Muscle layer of duodenum (tissue), 2 donors: Measurements from ENCODE around the gene C2CD3.
"Not testable (repeated sequence)": the region's sequence is repeated elsewhere in the genome, so short reads cannot be mapped to it uniquely, and the experiment has no call there.

ENCODE experiments used
- H3K27ac ChIP-seq: one replicate; pipeline ENCODE4 v1.7.0; 2013; ENCODE audit warnings: mild to moderate bottlenecking, low read length
- H3K27me3 ChIP-seq: one replicate; pipeline ENCODE4 v1.7.0; 2013; ENCODE audit warnings: low read depth, mild to moderate bottlenecking, control low read depth, low read length
- H3K36me3 ChIP-seq, 2 donors: one replicate each; pipeline ENCODE4 v1.7.0; 2013; ENCODE audit warnings: low read length in 2 of 2, control low read depth in 1 of 2, mild to moderate bottlenecking in 1 of 2; ENCODE audit not compliant: insufficient read depth in 2 of 2, control insufficient read depth in 1 of 2
- H3K4me1 ChIP-seq, 2 donors: one replicate each; pipeline ENCODE4 v1.7.0; 2013; ENCODE audit warnings: low read length in 2 of 2, mild to moderate bottlenecking in 2 of 2, control low read depth in 1 of 2, moderate library complexity in 1 of 2; ENCODE audit not compliant: insufficient read depth in 2 of 2, control insufficient read depth in 1 of 2
- H3K4me3 ChIP-seq, 2 donors: one replicate each; pipeline ENCODE4 v1.7.0; 2013; ENCODE audit warnings: low read length in 2 of 2, low read depth in 1 of 2, mild to moderate bottlenecking in 1 of 2
- H3K9me3 ChIP-seq, 2 donors: one replicate each; pipeline ENCODE4 v1.7.0; 2013; ENCODE audit warnings: low read length in 2 of 2, control low read depth in 1 of 2, mild to moderate bottlenecking in 1 of 2; ENCODE audit not compliant: control insufficient read depth in 1 of 2
- donor health status: healthy.

The C2CD3 gene

GRCh38 chr11:73996161-73996747 lies 174.5 kb downstream of the C2CD3 start:
- no peaks in the 10 kb centered on the region for H3K4me1 ChIP-seq
- no peaks in the 10 kb centered on the region for H3K9me3 ChIP-seq
- H3K27me3 ChIP-seq = no peaks in the 10 kb centered on the region
- H3K36me3 ChIP-seq = no peaks in the 10 kb centered on the region
- H3K4me3 ChIP-seq = no peak overlapping the region
- no peak overlapping the region for H3K27ac ChIP-seq

GRCh38 chr11:73995731-73996130 lies 175.1 kb downstream of the C2CD3 start:
- Histone ChIP-seq H3K36me3 (no peaks in the 10 kb centered on the region), H3K4me1 (no peaks in the 10 kb centered on the region), H3K27ac (peak overlapping the region; percentile 19), H3K9me3 (no peaks in the 10 kb centered on the region), H3K27me3 (no peaks in the 10 kb centered on the region), H3K4me3 (no peak overlapping the region)

GRCh38 chr11:73995247-73995646 lies 175.6 kb downstream of the C2CD3 start:
- peak overlapping the region; percentile 19 for H3K27ac ChIP-seq

GRCh38 chr11:73991471-73992006 lies 179.3 kb downstream of the C2CD3 start:
- no peaks in the 10 kb centered on the region for H3K4me1 ChIP-seq
- no peaks in the 10 kb centered on the region for H3K36me3 ChIP-seq
- H3K9me3 ChIP-seq = no peaks in the 10 kb centered on the region
- H3K27ac ChIP-seq = no peak overlapping the region
- H3K4me3 ChIP-seq = no peak overlapping the region
- no peaks in the 10 kb centered on the region for H3K27me3 ChIP-seq

More at GRCh38 chr11:73995247-73995646, 175.6 kb downstream of the C2CD3 start:
- no peaks in the 10 kb centered on the region for H3K4me1 ChIP-seq
- no peaks in the 10 kb centered on the region for H3K9me3 ChIP-seq
- H3K27me3 ChIP-seq = no peaks in the 10 kb centered on the region
- H3K36me3 ChIP-seq = no peaks in the 10 kb centered on the region
- no peak overlapping the region for H3K4me3 ChIP-seq

GRCh38 chr11:73990730-73991129 lies 180.1 kb downstream of the C2CD3 start:
- H3K27ac ChIP-seq = no peak overlapping the region
- no peaks in the 10 kb centered on the region for H3K36me3 ChIP-seq
- no peaks in the 10 kb centered on the region for H3K9me3 ChIP-seq
- no peak overlapping the region for H3K4me3 ChIP-seq
- no peaks in the 10 kb centered on the region for H3K4me1 ChIP-seq
- no peaks in the 10 kb centered on the region for H3K27me3 ChIP-seq

- Histone ChIP-seq H3K27ac (no peak overlapping the region), H3K27me3 (no peaks in the 10 kb centered on the region), H3K4me3 (no peak overlapping the region), H3K4me1 (no peaks in the 10 kb centered on the region), H3K9me3 (no peaks in the 10 kb centered on the region), H3K36me3 (no peaks in the 10 kb centered on the region)
These were observed 181.6 kb downstream of the C2CD3 start for GRCh38 chr11:73989156-73989555.

- Histone ChIP-seq H3K4me3 (no peak overlapping the region), H3K27me3 (no peaks in the 10 kb centered on the region), H3K27ac (no peak overlapping the region), H3K9me3 (no peaks in the 10 kb centered on the region), H3K4me1 (peaks cover 0 to 6% of the 10 kb centered on the region in 2 donors), H3K36me3 (no peaks in the 10 kb centered on the region)
These were observed 182.6 kb downstream of the C2CD3 start for GRCh38 chr11:73988227-73988626.

- not testable (repeated sequence) for H3K36me3 ChIP-seq, H3K27ac ChIP-seq, H3K4me3 ChIP-seq, H3K9me3 ChIP-seq, H3K27me3 ChIP-seq
- peaks cover 10 to 15% of the 10 kb centered on the region in 2 donors for H3K4me1 ChIP-seq
These were observed 185.1 kb downstream of the C2CD3 start for GRCh38 chr11:73985661-73986060.

- Histone ChIP-seq H3K4me3 (peak overlapping the region; percentile 75 to 80), H3K36me3 (no peaks in the 10 kb centered on the region), H3K9me3 (no peaks in the 10 kb centered on the region), H3K4me1 (peaks cover 14 to 15% of the 10 kb centered on the region in 2 donors), H3K27me3 (no peaks in the 10 kb centered on the region), H3K27ac (peak overlapping the region; percentile 90)
These were observed 186.9 kb downstream of the C2CD3 start for GRCh38 chr11:73983741-73984538.

- Histone ChIP-seq H3K27me3 (no peaks in the 10 kb centered on the region), H3K4me1 (peaks cover 14 to 15% of the 10 kb centered on the region in 2 donors), H3K27ac (peak overlapping the region; percentile 90), H3K36me3 (peaks cover 0 to 6% of the 10 kb centered on the region in 2 donors), H3K4me3 (peak overlapping the region; percentile 75 to 80), H3K9me3 (no peaks in the 10 kb centered on the region)
These were observed 187.6 kb downstream of the C2CD3 start for GRCh38 chr11:73982990-73983740.

- H3K27me3 ChIP-seq = no peaks in the 10 kb centered on the region
- H3K9me3 ChIP-seq = no peaks in the 10 kb centered on the region
- peak within 1 kb of the TSS; percentile 90 for H3K27ac ChIP-seq
- H3K4me1 ChIP-seq = peaks cover 14 to 15% of the 10 kb centered on the region in 2 donors
- H3K36me3 ChIP-seq = peaks cover 5 to 12% of the 10 kb centered on the region in 2 donors
- peak within 1 kb of the TSS; percentile 75 to 80 for H3K4me3 ChIP-seq
These were observed 188.2 kb downstream of the C2CD3 start, which contains the start of gene UCP2 for GRCh38 chr11:73982595-73982989. Gene UCP2, minus strand, starts transcription at chr11:73982843. Its CDS starts 4,465 bp downstream, at chr11:73978378.
